ENCODE measurements around the gene MAP3K6.

Gene MAP3K6

DNA sequence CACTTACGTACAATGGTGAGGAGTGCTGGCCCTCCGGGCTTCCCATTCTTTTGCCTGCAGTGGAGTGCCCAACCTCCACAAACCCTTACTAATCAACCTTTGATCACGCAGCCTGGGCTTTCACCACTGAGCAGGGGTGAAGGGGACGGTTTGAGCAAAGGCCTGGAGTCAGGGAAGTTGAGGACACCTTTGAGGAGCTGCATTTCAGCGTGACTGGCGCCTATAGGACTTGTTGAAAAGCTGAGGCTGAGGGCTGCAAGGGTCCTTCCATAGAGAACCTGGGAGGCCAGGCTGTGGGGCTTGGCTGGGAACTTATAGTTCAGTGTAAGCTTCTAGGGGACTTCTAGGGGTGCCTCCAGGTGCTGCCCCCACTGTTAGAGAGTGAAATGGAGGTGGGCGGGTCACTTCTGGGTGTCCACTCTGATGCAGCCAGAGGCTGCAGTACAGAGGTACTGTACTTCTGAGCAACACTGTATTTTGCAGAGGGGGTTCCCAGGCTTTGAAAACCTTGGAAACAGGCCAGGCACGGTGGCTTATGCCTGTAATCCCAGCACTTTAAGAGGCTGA, 15.1 kb downstream of the MAP3K6 start:
- no peak for DNase-seq

GRCh38 chr1:27350663-27351540, 15.9 kb downstream of the MAP3K6 start:
- DNase-seq = no peak

- peak; percentile 59 for DNase-seq
These were observed 16.7 kb downstream of the MAP3K6 start for GRCh38 chr1:27349784-27350662.

GRCh38 chr1:27348861-27349783, 17.6 kb downstream of the MAP3K6 start:
- DNase-seq = peak; percentile 25

GRCh38 chr1:27346991-27347624, 19.7 kb downstream of the MAP3K6 start:
- no peak for DNase-seq

DNA sequence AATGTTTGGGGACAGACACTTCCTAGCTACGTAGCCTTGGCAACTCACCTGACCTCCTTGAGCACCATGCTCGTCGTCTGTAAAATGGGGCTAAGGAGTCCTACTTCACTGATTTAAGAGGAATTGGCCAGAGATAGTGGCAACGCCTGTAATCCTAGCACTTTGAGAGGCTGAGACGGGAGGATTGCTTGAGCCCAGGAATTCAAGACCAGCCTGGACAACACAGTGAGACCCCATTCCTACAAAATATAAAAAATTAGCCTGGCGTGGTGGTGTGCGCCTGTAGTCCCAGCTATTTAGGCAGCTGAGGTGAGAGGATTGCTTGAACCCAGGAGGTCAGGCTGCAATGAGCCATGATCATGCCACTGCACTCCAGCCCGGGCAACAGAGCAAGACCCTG, 20.4 kb downstream of the MAP3K6 start:
- DNase-seq = no peak

- no peak for DNase-seq
These were observed 21.5 kb downstream of the MAP3K6 start for GRCh38 chr1:27345272-27345671.

GRCh38 chr1:27343639-27344025, 23.1 kb downstream of the MAP3K6 start:
- DNase-seq = no peak

GRCh38 chr1:27342778-27343638, 23.8 kb downstream of the MAP3K6 start:
- no peak for DNase-seq

- no peak for DNase-seq
These were observed 24.4 kb downstream of the MAP3K6 start for GRCh38 chr1:27342391-27342777.

GRCh38 chr1:27341525-27342252, 25.1 kb downstream of the MAP3K6 start, which contains the start of gene SYTL1:
Gene SYTL1 (plus strand): TSS chr1:27342022. CDS start chr1:27345335, 3,313 bp downstream.
- DNase-seq = peak; percentile 1

DNA sequence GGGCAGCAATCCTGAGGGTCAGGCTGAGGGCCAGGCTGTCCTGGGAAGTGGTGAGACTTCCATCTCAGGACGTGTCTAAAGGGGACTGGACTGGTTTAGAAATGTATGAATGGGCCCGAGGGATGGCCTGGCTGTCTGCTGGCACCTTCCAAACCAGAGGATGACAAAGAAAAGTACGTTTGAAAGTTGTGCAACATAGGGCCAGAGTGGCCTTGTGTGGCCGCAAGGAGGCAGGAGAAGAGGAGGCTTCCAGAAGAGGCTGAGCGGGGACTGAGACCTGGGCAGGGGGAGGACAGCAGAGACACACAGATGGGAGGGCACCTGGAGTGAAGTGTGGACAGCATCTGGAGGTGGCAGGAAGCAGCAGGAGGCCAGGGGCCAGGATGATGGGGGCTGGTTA, 27.5 kb downstream of the MAP3K6 start:
- no peak for DNase-seq

DNA sequence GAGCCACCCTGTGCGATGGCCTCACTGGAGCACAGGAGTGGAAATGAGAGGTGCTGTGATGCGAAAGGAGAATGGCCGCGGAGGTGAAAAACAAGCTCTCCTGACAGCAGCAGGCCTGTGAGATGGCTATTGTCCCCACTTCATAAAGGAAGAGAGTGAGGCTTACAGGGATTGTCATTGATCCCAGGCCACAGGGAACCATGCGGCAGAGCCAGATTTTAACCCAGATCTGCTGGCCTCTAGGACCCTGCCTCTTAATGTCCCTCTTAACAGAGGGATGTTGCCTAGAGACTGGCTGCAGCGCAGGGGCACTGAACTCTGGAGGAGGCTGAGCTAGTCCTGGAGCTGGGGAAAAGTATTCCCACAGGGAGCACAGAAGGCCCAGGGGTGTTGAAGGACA, 28.0 kb downstream of the MAP3K6 start:
- DNase-seq = no peak

GRCh38 chr1:27336756-27337155, 30.0 kb downstream of the MAP3K6 start:
- no peak for DNase-seq

GRCh38 chr1:27335506-27336422, 31.0 kb downstream of the MAP3K6 start:
- DNase-seq = no peak

GRCh38 chr1:27333717-27334279, 33.0 kb downstream of the MAP3K6 start:
- DNase-seq = no peak

- no peak for DNase-seq
These were observed 34.1 kb downstream of the MAP3K6 start for GRCh38 chr1:27332536-27333281.

- DNase-seq = no peak
These were observed 34.8 kb downstream of the MAP3K6 start for GRCh38 chr1:27331922-27332321.

Data from NCI-H774 (cell line).